ENCODE results near the gene PCDHA1.
A peak's percentile ranks its signal among the peaks of the same experiment; 100 is the strongest.

PCDHA1 gene

GRCh38 chr5:141041427-141041785, 255.5 kb downstream of the PCDHA1 start:
- no peaks in the 10 kb centered on the region for H3K36me3 ChIP-seq (ENCODE audit: control insufficient read depth in 1 of 2, insufficient read depth in 2 of 2, low read depth in 1 of 2, low read length in 2 of 2)
- no peak overlapping the region for H2BK5ac ChIP-seq (ENCODE audit: low read depth, low read length, poor library complexity, severe bottlenecking)
- no peaks in the 10 kb centered on the region for H3K79me1 ChIP-seq (replicated peaks; ENCODE audit: low read length, poor library complexity, severe bottlenecking)
- H2BK120ac ChIP-seq (ENCODE audit: low read depth, low read length) = no peak overlapping the region
- no peak overlapping the region for H3K4ac ChIP-seq (ENCODE audit: low read depth in 1 of 2, low read length in 2 of 2)
- no peak overlapping the region for H2AFZ ChIP-seq (ENCODE audit: low read depth, low read length)
- no peak overlapping the region for H3K23ac ChIP-seq (ENCODE audit: low read length in 2 of 2)
- no peak overlapping the region for H3K4me3 ChIP-seq (ENCODE audit: insufficient read depth in 1 of 2, low read depth in 1 of 2, low read length in 2 of 2)
- H4K91ac ChIP-seq (ENCODE audit: low read length) = no peak overlapping the region
- H3K14ac ChIP-seq (ENCODE audit: low read length in 2 of 2) = no peak overlapping the region
- no peak overlapping the region for H2AK5ac ChIP-seq (ENCODE audit: low read length, severe bottlenecking)
- peaks cover 2% of the 10 kb centered on the region for H3K4me1 ChIP-seq (ENCODE audit: control insufficient read depth, insufficient read depth, low read depth, low read length)
- no peak overlapping the region for H3K9ac ChIP-seq (ENCODE audit: low read length)
- H3K27me3 ChIP-seq (ENCODE audit: control insufficient read depth in 1 of 2, insufficient read depth in 1 of 2, low read length in 2 of 2) = no peaks in the 10 kb centered on the region
- H2BK15ac ChIP-seq (ENCODE audit: low read depth, poor library complexity, severe bottlenecking) = no peak overlapping the region
- no peak overlapping the region for H2BK12ac ChIP-seq (ENCODE audit: low read length in 2 of 2)
- H4K8ac ChIP-seq (ENCODE audit: low read length) = no peak overlapping the region
- H3K18ac ChIP-seq (ENCODE audit: low read depth in 1 of 2, low read length in 2 of 2) = no peak overlapping the region
- H3K9me3 ChIP-seq (ENCODE audit: control insufficient read depth, low read length) = no peaks in the 10 kb centered on the region
- H3K27ac ChIP-seq (ENCODE audit: low read length, poor library complexity, severe bottlenecking) = no peak overlapping the region
- no peak for DNase-seq
- no peak overlapping the region for H3K4me2 ChIP-seq (ENCODE audit: low read length, poor library complexity, severe bottlenecking)
- 91% methylated on average over 1 of the region's 4 CpGs for WGBS

DNA sequence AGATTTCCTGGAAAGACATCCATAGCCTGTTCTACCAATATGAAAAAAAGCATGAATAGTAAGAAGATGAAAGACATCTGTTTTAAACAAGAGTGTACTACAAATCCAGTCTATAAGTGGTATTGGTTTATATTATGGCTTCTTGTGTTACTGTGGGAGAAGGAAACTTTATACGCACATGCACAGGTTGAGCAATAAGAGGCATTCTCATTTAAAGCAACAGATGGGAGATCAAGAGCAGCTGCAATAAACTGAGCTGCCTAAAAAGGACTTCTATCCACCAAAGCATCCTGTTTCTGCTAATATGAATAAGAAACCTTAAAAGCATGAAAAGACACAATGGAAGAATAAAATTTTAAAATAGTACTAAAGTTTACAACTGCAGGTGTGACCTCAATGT, 256.6 kb downstream of the PCDHA1 start:
- H3K36me3 ChIP-seq (ENCODE audit: control insufficient read depth in 1 of 2, insufficient read depth in 2 of 2, low read depth in 1 of 2, low read length in 2 of 2) = no peaks in the 10 kb centered on the region
- H2BK5ac ChIP-seq (ENCODE audit: low read depth, low read length, poor library complexity, severe bottlenecking) = no peak overlapping the region
- H4K91ac ChIP-seq (ENCODE audit: low read length) = no peak overlapping the region
- 75% methylated on average over 1 of the region's 1 CpG for WGBS
- no peaks in the 10 kb centered on the region for H3K9me3 ChIP-seq (ENCODE audit: control insufficient read depth, low read length)
- H3K14ac ChIP-seq (ENCODE audit: low read length in 2 of 2) = no peak overlapping the region
- no peak overlapping the region for H3K18ac ChIP-seq (ENCODE audit: low read depth in 1 of 2, low read length in 2 of 2)
- H3K4me3 ChIP-seq (ENCODE audit: insufficient read depth in 1 of 2, low read depth in 1 of 2, low read length in 2 of 2) = no peak overlapping the region
- H2AK5ac ChIP-seq (ENCODE audit: low read length, severe bottlenecking) = no peak overlapping the region
- no peaks in the 10 kb centered on the region for H3K27me3 ChIP-seq (ENCODE audit: control insufficient read depth in 1 of 2, insufficient read depth in 1 of 2, low read length in 2 of 2)
- peak; percentile 5 for DNase-seq
- H4K8ac ChIP-seq (ENCODE audit: low read length) = no peak overlapping the region
- H2AFZ ChIP-seq (ENCODE audit: low read depth, low read length) = no peak overlapping the region
- peaks cover 2% of the 10 kb centered on the region for H3K4me1 ChIP-seq (ENCODE audit: control insufficient read depth, insufficient read depth, low read depth, low read length)
- H2BK12ac ChIP-seq (ENCODE audit: low read length in 2 of 2) = no peak overlapping the region
- no peaks in the 10 kb centered on the region for H3K79me1 ChIP-seq (replicated peaks; ENCODE audit: low read length, poor library complexity, severe bottlenecking)
- H3K4ac ChIP-seq (ENCODE audit: low read depth in 1 of 2, low read length in 2 of 2) = no peak overlapping the region
- H3K4me2 ChIP-seq (ENCODE audit: low read length, poor library complexity, severe bottlenecking) = no peak overlapping the region
- no peak overlapping the region for H3K27ac ChIP-seq (ENCODE audit: low read length, poor library complexity, severe bottlenecking)
- no peak overlapping the region for H2BK120ac ChIP-seq (ENCODE audit: low read depth, low read length)
- no peak overlapping the region for H2BK15ac ChIP-seq (ENCODE audit: low read depth, poor library complexity, severe bottlenecking)
- H3K23ac ChIP-seq (ENCODE audit: low read length in 2 of 2) = no peak overlapping the region
- H3K9ac ChIP-seq (ENCODE audit: low read length) = no peak overlapping the region

- 9% methylated on average over 18 of the region's 20 CpGs for WGBS
- peak within 1 kb of the TSS in 1 of 2 experiments; percentile 36 for H3K14ac ChIP-seq (ENCODE audit: low read length in 2 of 2)
- H3K27me3 ChIP-seq (ENCODE audit: control insufficient read depth in 1 of 2, insufficient read depth in 1 of 2, low read length in 2 of 2) = peaks cover 7 to 14% of the 10 kb centered on the region in 2 experiments
- H3K4me1 ChIP-seq (ENCODE audit: control insufficient read depth, insufficient read depth, low read depth, low read length) = peaks cover 7% of the 10 kb centered on the region
- H3K9ac ChIP-seq (ENCODE audit: low read length) = no peak within 1 kb of the TSS
- no peaks in the 10 kb centered on the region for H3K79me1 ChIP-seq (replicated peaks; ENCODE audit: low read length, poor library complexity, severe bottlenecking)
- H2BK5ac ChIP-seq (ENCODE audit: low read depth, low read length, poor library complexity, severe bottlenecking) = no peak within 1 kb of the TSS
- no peak within 1 kb of the TSS for H2BK12ac ChIP-seq (ENCODE audit: low read length in 2 of 2)
- H3K4ac ChIP-seq (ENCODE audit: low read depth in 1 of 2, low read length in 2 of 2) = no peak within 1 kb of the TSS
- H3K18ac ChIP-seq (ENCODE audit: low read depth in 1 of 2, low read length in 2 of 2) = no peak within 1 kb of the TSS
- peaks cover 22% of the 10 kb centered on the region for H3K9me3 ChIP-seq (ENCODE audit: control insufficient read depth, low read length)
- peak; percentile 33 for DNase-seq
- no peaks in the 10 kb centered on the region for H3K36me3 ChIP-seq (ENCODE audit: control insufficient read depth in 1 of 2, insufficient read depth in 2 of 2, low read depth in 1 of 2, low read length in 2 of 2)
- H2AFZ ChIP-seq (ENCODE audit: low read depth, low read length) = peak within 1 kb of the TSS; percentile 93
- no peak within 1 kb of the TSS for H2BK120ac ChIP-seq (ENCODE audit: low read depth, low read length)
- no peak within 1 kb of the TSS for H3K23ac ChIP-seq (ENCODE audit: low read length in 2 of 2)
- no peak within 1 kb of the TSS for H3K27ac ChIP-seq (ENCODE audit: low read length, poor library complexity, severe bottlenecking)
- H2AK5ac ChIP-seq (ENCODE audit: low read length, severe bottlenecking) = no peak within 1 kb of the TSS
- no peak within 1 kb of the TSS for H2BK15ac ChIP-seq (ENCODE audit: low read depth, poor library complexity, severe bottlenecking)
- no peak within 1 kb of the TSS for H4K91ac ChIP-seq (ENCODE audit: low read length)
- peak within 1 kb of the TSS; percentile 100 for H3K4me2 ChIP-seq (ENCODE audit: low read length, poor library complexity, severe bottlenecking)
- peak within 1 kb of the TSS; percentile 49 for H4K8ac ChIP-seq (ENCODE audit: low read length)
- peak within 1 kb of the TSS; percentile 63 to 72 for H3K4me3 ChIP-seq (ENCODE audit: insufficient read depth in 1 of 2, low read depth in 1 of 2, low read length in 2 of 2)
Observed at GRCh38 chr5:141050622-141051520, 264.9 kb downstream of the PCDHA1 start, which contains the start of gene PCDHB1. Gene PCDHB1, plus strand, starts transcription at chr5:141051374. Its CDS starts 97 bp downstream, at chr5:141051471.

- no peak overlapping the region for H3K23ac ChIP-seq (ENCODE audit: low read length in 2 of 2)
- H3K36me3 ChIP-seq (ENCODE audit: control insufficient read depth in 1 of 2, insufficient read depth in 2 of 2, low read depth in 1 of 2, low read length in 2 of 2) = no peaks in the 10 kb centered on the region
- H2AFZ ChIP-seq (ENCODE audit: low read depth, low read length) = peak overlapping the region; percentile 93
- H2BK120ac ChIP-seq (ENCODE audit: low read depth, low read length) = no peak overlapping the region
- DNase-seq = no peak
- peaks cover 7 to 14% of the 10 kb centered on the region in 2 experiments for H3K27me3 ChIP-seq (ENCODE audit: control insufficient read depth in 1 of 2, insufficient read depth in 1 of 2, low read length in 2 of 2)
- H3K4ac ChIP-seq (ENCODE audit: low read depth in 1 of 2, low read length in 2 of 2) = no peak overlapping the region
- H3K14ac ChIP-seq (ENCODE audit: low read length in 2 of 2) = peak overlapping the region in 1 of 2 experiments; percentile 36
- H2AK5ac ChIP-seq (ENCODE audit: low read length, severe bottlenecking) = no peak overlapping the region
- no peak overlapping the region for H2BK15ac ChIP-seq (ENCODE audit: low read depth, poor library complexity, severe bottlenecking)
- H3K4me1 ChIP-seq (ENCODE audit: control insufficient read depth, insufficient read depth, low read depth, low read length) = peaks cover 7% of the 10 kb centered on the region
- no peaks in the 10 kb centered on the region for H3K79me1 ChIP-seq (replicated peaks; ENCODE audit: low read length, poor library complexity, severe bottlenecking)
- H2BK5ac ChIP-seq (ENCODE audit: low read depth, low read length, poor library complexity, severe bottlenecking) = no peak overlapping the region
- no peak overlapping the region for H3K9ac ChIP-seq (ENCODE audit: low read length)
- H4K91ac ChIP-seq (ENCODE audit: low read length) = no peak overlapping the region
- peak overlapping the region; percentile 49 for H4K8ac ChIP-seq (ENCODE audit: low read length)
- H2BK12ac ChIP-seq (ENCODE audit: low read length in 2 of 2) = no peak overlapping the region
- H3K4me2 ChIP-seq (ENCODE audit: low read length, poor library complexity, severe bottlenecking) = peak overlapping the region; percentile 100
- H3K9me3 ChIP-seq (ENCODE audit: control insufficient read depth, low read length) = peaks cover 26% of the 10 kb centered on the region
- 4% methylated on average over 19 of the region's 19 CpGs for WGBS
- H3K4me3 ChIP-seq (ENCODE audit: insufficient read depth in 1 of 2, low read depth in 1 of 2, low read length in 2 of 2) = peak overlapping the region; percentile 63 to 72
- no peak overlapping the region for H3K27ac ChIP-seq (ENCODE audit: low read length, poor library complexity, severe bottlenecking)
- H3K18ac ChIP-seq (ENCODE audit: low read depth in 1 of 2, low read length in 2 of 2) = no peak overlapping the region
Observed at GRCh38 chr5:141051521-141051866, 265.6 kb downstream of the PCDHA1 start.

Data from mesenchymal stem cell (in vitro differentiated cells and primary cell).